Activated CD8-positive, alpha-beta T cell treated with anti-CD3 and anti-CD28 coated beads for 36 hours (primary cell): ENCODE results near the gene FBXO34. TPM values are rescaled to one million over a fixed set of nuclear protein-coding genes. Genes with fewer than 3 reads are reported as not detected.

Source experiments
- ATAC-seq: fragments of 200-7000 bp; cut with Tn5 transposase; one replicate; pipeline ENCODE4 v1.10.0; 2021; ENCODE audit warnings: mild to moderate bottlenecking, moderate library complexity
- CTCF ChIA-PET: fragments of 350-600 bp; sonication (Branson Sonifier 250); formaldehyde crosslinking; loops from one replicate; lab custom pipeline; 2021; ENCODE audit warnings: antibody characterized with exemption; lab: Charles Lee
- POLR2A ChIA-PET: fragments of 350-600 bp; sonication (Branson Sonifier 250); formaldehyde crosslinking; loops from one replicate; lab custom pipeline; 2021; ENCODE audit warnings: antibody characterized with exemption; lab: Charles Lee
- DNase-seq: peaks from one replicate; pipeline ENCODE4 v3.0.0-alpha.2; 2020
- H3K27ac Mint-ChIP-seq: one replicate; pipeline ENCODE4 v1.8.0; 2021; ENCODE audit warnings: mild to moderate bottlenecking, mixed read lengths
- H3K27me3 Mint-ChIP-seq: one replicate; pipeline ENCODE4 v1.8.0; 2021; ENCODE audit warnings: mixed read lengths
- H3K36me3 Mint-ChIP-seq: one replicate; pipeline ENCODE4 v1.8.0; 2021; ENCODE audit warnings: low read depth, mixed read lengths
- H3K4me1 Mint-ChIP-seq: one replicate; pipeline ENCODE4 v1.8.0; 2021; ENCODE audit warnings: low read depth, mixed read lengths
- H3K4me3 Mint-ChIP-seq: one replicate; pipeline ENCODE4 v1.8.0; 2021; ENCODE audit warnings: mild to moderate bottlenecking, moderate library complexity, mixed read lengths
- H3K9me3 Mint-ChIP-seq: one replicate; pipeline ENCODE4 v1.8.0; 2021; ENCODE audit warnings: mixed read lengths
- CTCF ChIP-seq: fragments of 200-600 bp; IDR thresholded peaks from one replicate; pipeline ENCODE4 v1.8.0; 2022; ENCODE audit warnings: antibody characterized with exemption, mild to moderate bottlenecking
- intact Hi-C: fragments of 100-400 bp; cut with micrococcal nuclease; formaldehyde crosslinking; loops from one replicate; pipeline ENCODE4 v1.10.0; 2022
- total RNA-seq, 2 experiments: library from RNA; stranded (reverse); gene quantifications; one replicate each; pipeline ENCODE4 v1.2.3, GENCODE V29; 2021

FBXO34 gene
- total RNA-seq, 2 experiments from 2014 or later, result 17.7 to 20.0 TPM

DNA sequence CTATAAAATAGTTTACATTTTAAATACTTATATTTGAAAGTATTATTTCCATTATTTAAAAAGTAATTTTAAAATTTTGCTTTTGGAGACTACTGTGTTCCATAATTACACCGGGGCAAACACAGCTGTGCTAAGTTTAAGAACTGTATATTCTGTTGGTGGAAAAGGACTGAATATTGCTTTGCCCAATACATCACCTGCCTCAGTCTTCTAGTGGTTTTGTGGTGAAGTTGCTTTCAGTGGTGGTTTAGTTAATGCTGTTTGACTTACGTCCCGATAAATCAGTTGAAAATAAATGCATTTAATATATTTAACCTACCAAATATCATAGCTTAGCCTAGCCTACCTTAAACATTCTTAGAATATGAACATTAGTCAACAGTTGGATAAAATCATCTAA is 23.4 kb downstream of the FBXO34 start:
- Mint-ChIP-seq H3K36me3 (peaks cover 14% of the 10 kb centered on the region), H3K9me3 (no peaks in the 10 kb centered on the region), H3K4me1 (peaks cover 42% of the 10 kb centered on the region), H3K27me3 (no peaks in the 10 kb centered on the region), H3K27ac (no peak overlapping the region), H3K4me3 (no peak overlapping the region)
- ChIA-PET CTCF (interaction anchor here (0.9 to 1.2 kb wide), 3 partner anchors 29 to 60 kb away, joined by 3 to 6 read pairs (median 3); no protein-coding TSS in a partner anchor), POLR2A (interaction anchor here (0.6 to 1.4 kb wide), 3 partner anchors 23 to 273 kb away, joined by 3 to 4 read pairs (median 3); partner anchors contain the start of gene FBXO34)
- DNase-seq, result no peak
- intact Hi-C loops, result no loop called here
- ATAC-seq, result no peak
- TF ChIP-seq CTCF, result no peak

DNA sequence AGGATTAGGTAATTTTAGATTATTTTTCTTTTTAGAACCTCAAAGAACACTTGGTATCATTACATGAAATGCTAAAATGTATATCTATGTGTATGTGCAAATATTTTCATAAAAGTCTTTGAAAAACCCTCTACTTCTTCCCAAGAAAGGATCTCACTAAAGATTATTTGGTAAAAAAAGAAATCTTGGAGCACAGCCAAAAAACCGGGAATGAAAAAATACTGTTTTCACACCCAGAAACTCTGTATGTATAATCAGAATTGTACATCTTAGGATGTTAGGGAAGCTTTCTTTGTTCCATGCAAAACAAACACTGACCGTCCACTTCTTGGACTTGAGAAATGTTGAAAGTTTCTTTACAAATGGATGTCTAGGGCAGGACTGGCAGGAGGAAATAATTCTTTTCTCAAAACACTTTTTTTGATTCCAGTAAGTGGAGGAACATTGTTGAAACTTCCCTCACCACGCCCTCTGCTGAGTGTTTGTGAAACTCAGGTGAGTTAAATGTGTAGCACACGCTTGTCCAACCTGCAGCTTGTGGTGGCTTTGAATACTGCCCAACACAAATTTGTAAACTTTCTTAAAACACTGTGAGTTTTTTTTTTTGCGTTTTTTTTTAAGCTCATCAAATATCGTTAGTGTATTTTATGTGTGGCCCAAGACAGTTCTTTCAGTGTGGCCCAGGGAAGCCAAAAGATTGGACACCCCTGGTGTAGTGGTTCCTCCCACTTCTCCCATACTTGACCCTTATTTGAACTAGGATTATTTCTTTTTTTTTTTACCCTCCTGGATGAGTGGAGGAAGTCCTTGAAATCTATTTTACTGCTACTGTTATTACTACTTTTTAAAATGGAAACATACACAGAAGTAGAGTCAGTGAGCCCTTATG is 26.6 kb downstream of the FBXO34 start:
- Mint-ChIP-seq H3K27ac (no peak overlapping the region), H3K27me3 (no peaks in the 10 kb centered on the region), H3K9me3 (no peaks in the 10 kb centered on the region), H3K36me3 (peaks cover 19% of the 10 kb centered on the region), H3K4me3 (no peak overlapping the region), H3K4me1 (peaks cover 61% of the 10 kb centered on the region)
- ATAC-seq (no peak), DNase-seq (peak; percentile 12)
- ChIA-PET POLR2A (interaction anchor here (0.6 kb wide), 1 partner anchor 20 kb away, joined by 3 read pairs; no protein-coding TSS in a partner anchor), CTCF (no interaction called here)
- no peak for TF ChIP-seq CTCF
- intact Hi-C loops, result no loop called here

DNA sequence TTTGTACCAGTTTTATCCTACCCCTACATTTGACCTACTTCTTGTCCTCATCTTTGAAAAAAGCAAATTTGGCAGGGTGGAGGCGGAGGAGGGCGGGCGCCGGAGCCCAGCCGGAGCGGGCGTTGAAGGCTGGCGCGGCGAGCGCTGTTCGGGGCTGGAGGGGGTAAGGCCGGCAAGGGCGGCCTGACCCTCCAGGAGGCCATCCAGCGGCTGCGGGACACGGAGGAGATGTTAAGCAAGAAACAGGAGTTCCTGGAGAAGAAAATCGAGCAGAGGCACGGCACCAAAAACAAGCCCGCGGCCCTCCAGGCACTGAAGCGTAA is 27.2 kb downstream of the FBXO34 start:
- POLR2A ChIA-PET, result no interaction called here
- no peak for TF ChIP-seq CTCF
- H3K4me3 Mint-ChIP-seq, result no peak overlapping the region
- H3K9me3 Mint-ChIP-seq, result no peaks in the 10 kb centered on the region
- H3K27ac Mint-ChIP-seq, result no peak overlapping the region
- H3K27me3 Mint-ChIP-seq, result no peaks in the 10 kb centered on the region
- peaks cover 19% of the 10 kb centered on the region for H3K36me3 Mint-ChIP-seq
- ATAC-seq (no peak), DNase-seq (no peak)
- intact Hi-C loops, result no loop called here
- CTCF ChIA-PET, result no interaction called here
- peaks cover 61% of the 10 kb centered on the region for H3K4me1 Mint-ChIP-seq

DNA sequence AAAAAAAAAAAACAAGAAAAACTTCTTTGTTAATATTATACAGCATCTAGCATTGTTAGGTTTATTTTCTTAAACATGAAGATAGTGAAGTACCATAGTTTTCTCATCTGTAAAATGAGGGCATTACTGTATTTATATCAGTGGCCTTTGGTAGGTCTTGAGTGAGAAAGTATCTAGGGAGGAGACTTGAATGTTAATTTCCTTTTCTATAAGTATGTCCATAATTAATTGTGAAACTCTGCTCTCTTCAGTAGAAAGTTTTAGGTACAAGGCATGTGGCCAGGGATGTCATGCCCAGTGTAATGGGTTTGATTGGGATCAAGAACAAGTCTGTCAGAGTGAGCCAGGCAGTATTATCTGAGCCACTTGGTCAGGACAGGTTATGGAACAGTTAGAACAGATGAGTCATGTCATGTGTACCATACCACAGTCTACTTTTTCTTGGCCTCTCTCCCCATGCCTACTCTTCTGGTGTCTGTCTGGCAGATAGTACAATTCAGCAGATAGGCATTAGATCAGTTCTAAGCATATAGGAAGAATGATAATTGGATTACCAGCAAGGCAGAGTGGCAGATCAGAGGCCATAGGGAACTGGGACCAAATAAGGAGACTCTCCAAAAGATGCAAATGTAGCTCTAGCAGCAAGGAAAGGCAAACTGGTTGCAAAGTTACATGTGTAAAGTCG is 30.4 kb downstream of the FBXO34 start:
- Mint-ChIP-seq H3K4me1 (peaks cover 55% of the 10 kb centered on the region), H3K4me3 (no peak overlapping the region), H3K27ac (peak overlapping the region; percentile 29), H3K27me3 (no peaks in the 10 kb centered on the region), H3K9me3 (no peaks in the 10 kb centered on the region), H3K36me3 (peaks cover 15% of the 10 kb centered on the region)
- CTCF ChIA-PET, result interaction anchor here (1.2 to 1.3 kb wide), 2 partner anchors 28 to 53 kb away, joined by 3 read pairs; no protein-coding TSS in a partner anchor
- ATAC-seq (peak; percentile 92), DNase-seq (no peak)
- TF ChIP-seq CTCF, result no peak
- intact Hi-C loops, result no loop called here
- POLR2A ChIA-PET, result no interaction called here
